Amniotic epithelial cell (primary cell): ENCODE results near the gene BTBD10.
"Not testable (repeated sequence)": the region's sequence is repeated elsewhere in the genome, so short reads cannot be mapped to it uniquely, and the experiment has no call there.

Source experiments
- DNase-seq: peaks from one replicate; pipeline ENCODE4 v3.0.0-alpha.2; 2010; ENCODE audit warnings: low read depth

Gene BTBD10

DNA sequence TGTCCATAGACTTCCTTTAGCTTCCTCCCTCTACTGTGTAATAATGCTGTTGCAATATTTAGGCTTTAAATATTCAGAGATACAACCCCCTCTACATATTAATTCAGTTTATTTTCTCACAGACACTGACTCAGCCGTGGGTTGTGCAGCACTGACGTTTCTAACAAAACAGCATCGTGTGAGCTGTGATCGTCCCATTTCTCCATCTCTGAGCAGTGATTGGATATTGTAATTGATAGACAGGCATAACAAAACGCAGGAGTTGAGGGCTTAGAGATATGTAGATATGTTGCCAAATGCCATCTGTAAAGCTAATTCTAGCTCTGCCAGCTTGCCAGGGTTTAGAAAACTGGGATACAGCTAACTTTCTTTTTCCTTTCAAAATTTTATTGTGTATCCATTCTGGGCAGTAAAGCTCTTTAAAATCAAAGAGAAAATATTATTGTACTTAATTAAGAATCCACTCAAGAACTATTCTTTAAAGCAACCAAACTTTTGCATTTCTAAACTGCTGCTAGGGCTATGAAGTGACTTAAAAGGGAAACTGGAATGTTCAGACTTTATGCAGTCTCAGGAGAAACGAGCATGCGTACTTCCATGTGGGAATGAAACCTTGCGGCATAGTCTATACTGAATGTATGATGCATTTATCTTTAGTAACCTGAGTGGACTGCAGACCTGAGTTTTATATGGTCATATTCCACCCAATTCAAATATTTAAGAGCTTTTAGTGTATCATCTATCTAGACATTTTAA, 22.7 kb downstream of the BTBD10 start:
- DNase-seq = peak; percentile 97

DNA sequence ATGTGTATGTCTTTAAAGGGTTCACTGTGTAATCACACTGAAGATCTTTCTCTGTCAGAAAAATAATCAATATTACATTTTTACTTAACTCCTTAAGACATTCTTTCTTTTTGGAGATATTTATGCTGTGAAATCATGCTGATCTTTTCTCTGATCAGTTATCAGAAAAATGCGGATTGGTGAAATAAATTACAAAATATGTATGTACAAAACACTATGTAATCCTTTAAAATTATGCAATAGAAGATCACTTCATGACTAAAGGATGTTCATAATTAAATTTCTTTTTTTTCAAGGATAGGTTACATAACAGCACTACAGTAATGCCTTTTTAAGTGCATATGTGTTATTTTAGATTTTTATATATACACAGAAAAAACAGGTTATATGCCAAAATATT, 24.7 kb downstream of the BTBD10 start:
- peak; percentile 14 for DNase-seq

GRCh38 chr11:13436836-13437235, 26.2 kb downstream of the BTBD10 start:
- not testable (repeated sequence) for DNase-seq

GRCh38 chr11:13434247-13435205, 28.5 kb downstream of the BTBD10 start:
- no peak for DNase-seq

DNA sequence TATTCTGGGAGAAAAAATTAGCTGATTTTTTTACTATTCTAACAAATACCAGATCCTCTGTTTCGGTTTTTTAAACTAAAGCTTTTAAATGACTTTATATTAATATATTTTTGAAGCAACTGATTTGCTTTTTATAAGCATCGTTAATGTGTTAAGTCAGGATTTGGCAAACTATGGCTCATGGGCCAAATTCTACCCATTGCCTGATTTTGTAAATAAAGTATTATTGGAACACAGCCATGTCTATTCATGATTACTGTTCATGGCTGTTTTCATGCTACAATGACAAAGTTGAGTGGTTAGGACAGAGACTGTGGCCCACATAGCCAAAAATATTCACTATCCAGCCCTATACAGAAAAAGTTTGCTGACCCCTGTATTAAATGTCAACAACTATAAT, 29.6 kb downstream of the BTBD10 start:
- DNase-seq = no peak

DNA sequence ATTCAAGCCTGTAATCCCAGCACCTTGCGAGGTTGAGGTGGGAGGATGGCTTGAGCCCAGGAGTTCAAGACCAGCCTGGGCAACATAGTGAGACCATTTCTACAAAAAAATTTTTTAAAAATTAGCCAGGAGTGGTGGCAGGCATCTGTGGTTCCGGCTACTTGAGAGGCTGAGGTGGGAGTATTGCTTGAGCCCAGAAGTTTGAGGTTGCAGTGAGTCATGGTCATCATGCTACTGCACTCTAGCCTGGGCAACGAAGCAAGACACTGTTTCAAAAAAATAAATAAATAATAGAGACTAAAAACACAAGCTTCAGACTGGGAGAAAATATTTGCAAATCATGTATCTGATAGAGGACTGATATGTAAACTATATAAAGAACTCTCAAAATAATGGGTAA, 33.2 kb downstream of the BTBD10 start:
- DNase-seq = peak; percentile 21

GRCh38 chr11:13429288-13429687, 33.7 kb downstream of the BTBD10 start:
- no peak for DNase-seq

DNA sequence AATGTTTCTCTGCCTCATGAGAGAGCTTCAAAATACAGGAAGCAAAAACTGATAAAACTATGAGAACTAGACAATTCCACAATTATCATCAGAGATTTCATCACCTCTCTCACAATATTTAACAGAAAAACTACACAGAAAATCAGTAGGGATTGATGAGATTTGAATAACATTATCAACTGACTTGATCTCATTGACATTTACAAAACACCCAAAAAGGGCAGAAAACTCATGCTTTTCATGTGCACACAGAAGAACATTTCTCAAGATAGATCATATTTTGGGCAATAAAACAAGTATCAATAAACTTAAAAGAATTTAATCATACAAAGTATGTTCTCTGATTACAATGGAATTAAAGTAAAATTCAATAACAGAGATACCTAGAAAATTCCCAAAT, 35.6 kb downstream of the BTBD10 start:
- DNase-seq = no peak

- DNase-seq = peak; percentile 65
Observed at GRCh38 chr11:13423372-13423771, 39.6 kb downstream of the BTBD10 start.

- DNase-seq = no peak
Observed at GRCh38 chr11:13421561-13421960, 41.5 kb downstream of the BTBD10 start.

DNA sequence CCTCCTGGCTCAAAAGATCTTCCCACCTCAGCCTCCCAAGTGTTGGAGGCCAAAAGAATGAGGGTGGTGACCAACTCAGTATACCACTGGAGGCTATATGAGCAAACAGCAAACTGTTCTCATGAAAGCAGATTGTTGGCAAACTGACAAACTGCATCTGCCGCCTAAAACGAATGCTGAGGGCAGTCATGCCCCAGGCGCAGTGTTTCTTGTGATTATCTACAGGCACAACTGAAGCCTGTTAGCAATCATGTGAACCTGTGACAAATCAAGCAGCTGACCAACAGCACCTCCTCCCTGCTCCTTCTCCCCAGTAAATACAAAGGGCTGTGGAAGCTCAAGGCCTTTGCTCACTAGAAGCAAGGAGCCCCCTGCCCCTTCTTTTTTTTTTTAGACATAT, 47.8 kb downstream of the BTBD10 start:
- no peak for DNase-seq

GRCh38 chr11:13405220-13405619, 57.8 kb downstream of the BTBD10 start:
- DNase-seq = no peak

GRCh38 chr11:13398335-13398734, 64.7 kb downstream of the BTBD10 start:
- not testable (repeated sequence) for DNase-seq

DNA sequence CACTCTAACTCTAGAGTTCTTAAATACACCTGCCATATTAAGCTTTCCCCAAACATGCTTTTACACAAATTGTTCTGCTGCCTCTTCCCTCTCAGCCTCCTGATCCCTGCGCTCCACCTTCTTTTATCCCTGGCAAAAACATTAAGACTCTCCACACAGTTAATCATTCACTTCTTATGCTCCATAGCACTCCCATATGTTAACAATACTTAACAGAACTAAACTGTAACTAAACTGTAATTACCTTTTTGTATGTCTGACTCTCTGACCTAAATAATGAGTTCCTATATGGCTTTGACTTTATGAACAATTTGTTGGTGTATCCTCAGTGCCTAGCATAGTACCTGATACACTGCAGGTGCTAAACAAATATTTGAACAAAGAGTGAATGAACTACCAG, 71.8 kb downstream of the BTBD10 start:
- DNase-seq = no peak

GRCh38 chr11:13388741-13389140, 74.3 kb downstream of the BTBD10 start:
- DNase-seq = no peak

GRCh38 chr11:13386567-13386966, 76.5 kb downstream of the BTBD10 start:
- no peak for DNase-seq

DNA sequence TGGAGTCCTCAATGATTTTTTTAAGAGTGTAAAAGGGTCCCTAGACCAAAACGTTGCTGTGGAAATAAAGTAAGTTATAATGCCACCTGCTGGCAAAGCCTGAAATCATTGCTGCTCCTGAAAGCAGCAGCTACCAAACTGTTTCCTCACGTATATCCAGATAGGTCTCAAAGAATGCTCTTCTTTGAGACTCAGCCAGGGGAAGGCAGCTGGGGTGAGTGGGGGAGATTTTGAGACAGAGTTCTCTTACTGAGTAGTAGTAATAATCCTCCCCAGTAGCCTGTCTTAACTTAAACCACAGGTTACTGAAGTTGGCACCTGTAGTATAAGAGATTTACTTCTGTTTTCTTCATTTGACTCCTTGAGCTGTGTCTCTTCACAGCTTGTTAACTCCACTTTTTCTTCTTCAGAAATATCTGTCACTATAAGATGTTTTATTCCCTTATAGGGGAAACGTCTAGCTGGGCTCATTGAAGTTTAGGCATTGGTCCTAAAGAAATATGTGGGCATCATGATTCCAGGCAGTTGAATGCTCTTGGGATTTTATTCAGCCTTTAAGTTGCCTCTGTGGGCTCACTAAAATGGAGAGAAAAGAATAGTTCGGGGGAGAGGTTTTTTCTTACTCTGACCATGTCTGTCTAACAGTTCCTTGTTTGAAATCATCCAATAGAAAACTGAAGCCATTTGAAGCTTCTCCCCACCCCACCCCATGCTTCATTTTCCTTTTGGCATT, 77.9 kb downstream of the BTBD10 start:
- DNase-seq = peak; percentile 39

DNA sequence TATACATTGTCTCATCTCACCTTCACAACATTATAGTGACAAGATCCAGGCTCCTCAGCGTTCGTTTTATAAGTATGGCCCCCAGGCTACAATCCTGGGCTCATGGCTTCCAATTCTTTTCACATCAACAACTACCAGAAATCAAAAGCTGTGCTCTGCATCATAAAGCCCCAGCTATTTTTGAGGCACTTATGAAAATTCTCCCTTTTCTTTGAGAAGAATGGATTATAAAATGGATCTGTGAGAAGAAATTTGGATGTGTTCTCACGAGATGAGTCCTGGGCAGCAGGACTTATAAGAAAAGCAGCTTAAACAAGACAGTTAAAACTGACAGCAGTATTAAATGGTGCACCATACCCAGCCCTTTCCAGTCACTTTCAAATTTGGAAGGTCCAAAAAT, 80.3 kb downstream of the BTBD10 start:
- no peak for DNase-seq

DNA sequence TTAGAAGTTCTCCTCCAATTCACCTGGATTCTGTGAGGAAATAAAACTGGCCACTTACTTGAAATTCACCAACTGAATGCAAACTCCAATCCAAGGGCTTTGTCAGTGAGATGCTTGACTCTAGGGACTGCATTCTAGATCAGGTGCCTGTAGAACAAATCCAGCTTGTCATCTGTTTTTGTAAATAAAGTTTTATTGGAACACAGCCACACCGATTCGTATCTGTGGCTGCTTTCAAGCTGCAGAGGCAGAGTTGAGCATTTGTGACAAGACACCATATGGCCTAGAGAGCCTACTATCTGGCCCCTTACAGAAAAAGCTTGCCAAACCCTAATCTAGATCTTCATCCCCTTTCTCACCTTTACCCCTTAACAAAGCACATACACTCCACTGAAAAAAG, 82.3 kb downstream of the BTBD10 start:
- DNase-seq = no peak

DNA sequence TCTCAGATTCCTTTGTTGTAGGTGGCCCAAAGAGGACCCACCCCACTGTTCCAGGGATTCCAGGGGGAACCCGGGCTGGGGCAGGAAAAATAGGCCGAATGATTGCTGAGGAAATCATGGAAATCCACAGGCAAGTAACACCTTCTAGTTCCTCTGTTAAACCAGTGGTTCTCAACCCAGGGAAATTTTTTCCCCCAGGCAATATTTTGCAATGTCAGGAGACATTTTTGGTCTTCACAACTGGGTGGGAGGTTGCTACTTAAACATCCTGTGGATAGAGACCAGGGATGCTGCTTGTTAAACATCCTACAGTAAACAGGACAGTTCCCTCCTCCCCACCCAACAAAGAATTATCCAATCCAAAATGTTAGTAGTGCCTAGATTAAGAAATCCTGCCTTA, 84.7 kb downstream of the BTBD10 start:
- no peak for DNase-seq

DNA sequence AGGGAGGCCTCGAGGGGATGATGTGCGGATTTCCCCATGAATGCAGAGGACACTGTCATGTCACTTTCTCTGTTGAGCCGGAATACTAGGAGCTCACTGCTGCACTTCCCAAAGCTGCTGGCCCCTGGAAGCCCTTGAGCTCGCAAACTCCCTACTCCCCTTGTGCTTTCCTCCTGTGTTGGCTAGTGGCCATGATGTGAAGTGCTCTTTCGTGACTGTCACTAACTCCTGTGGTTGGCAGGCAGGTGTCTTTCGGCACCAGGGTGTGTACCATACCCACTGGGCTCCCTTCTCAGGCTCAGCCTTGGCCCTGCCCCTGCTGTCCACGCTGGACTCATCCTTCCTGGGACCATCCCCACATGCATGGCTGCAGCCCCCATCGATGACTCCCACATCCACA, 86.2 kb downstream of the BTBD10 start:
- DNase-seq = no peak

DNA sequence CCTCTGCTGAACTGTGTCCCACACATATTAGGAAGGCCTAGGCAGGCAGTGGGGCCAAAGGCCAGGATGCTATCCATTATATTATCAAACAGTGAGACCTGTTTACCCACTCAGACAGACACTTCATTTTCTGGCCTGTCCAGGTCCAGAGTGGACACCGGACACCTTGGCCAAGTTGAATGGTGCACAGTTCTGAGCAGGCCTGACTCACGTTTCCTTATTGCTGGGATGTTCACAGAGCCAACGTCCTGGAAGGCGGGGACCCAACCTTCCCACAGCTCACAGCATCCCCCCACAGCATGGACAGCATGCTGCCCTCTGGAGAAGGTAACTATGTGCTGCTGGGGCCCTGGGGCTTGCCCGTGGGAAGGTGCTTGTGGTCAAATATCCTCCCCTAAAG, 86.6 kb downstream of the BTBD10 start:
- no peak for DNase-seq

DNA sequence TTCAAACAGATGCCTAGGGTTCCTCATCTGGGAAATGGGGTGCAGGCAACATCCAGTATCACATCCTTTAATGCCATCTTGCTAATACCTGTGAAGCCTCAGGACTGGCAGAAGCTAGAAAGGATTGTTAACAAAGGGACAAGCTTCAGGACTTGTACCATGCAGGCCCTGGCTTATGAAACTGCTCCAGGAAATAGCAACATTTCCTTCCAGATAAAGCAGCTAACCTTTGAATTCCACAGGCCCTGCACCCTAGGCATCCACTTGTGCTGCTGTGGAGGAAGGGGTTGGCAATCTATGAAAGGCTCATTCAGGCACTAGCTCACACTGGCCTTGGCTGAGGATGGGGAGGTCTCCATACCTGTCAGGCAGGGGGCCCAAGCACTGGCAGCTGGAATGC, 87.2 kb downstream of the BTBD10 start:
- DNase-seq = no peak
